Panc1 (cell line): ENCODE measurements around the gene BAIAP2. TPM values are rescaled to one million over a fixed set of nuclear protein-coding genes. Genes with fewer than 3 reads are reported as not detected.

Experiments
- ATAC-seq: fragments of 200-7000 bp; cut with Tn5 transposase; 2 replicates; pipeline ENCODE4 v1.9.1; 2020; ENCODE audit warnings: mild to moderate bottlenecking, moderate library complexity
- BruUV-seq: library from RNA; stranded (reverse); fragments of 400-500 nt; replicated peaks from 2 replicates; lab custom pipeline; 2021; lab: Mats Ljungman, UMichigan
- CTCF ChIA-PET: fragments of 300-600 bp; sonication (Branson Sonifier 250); formaldehyde crosslinking; loops from one replicate; lab custom pipeline; 2022; ENCODE audit warnings: antibody characterized with exemption; lab: Charles Lee
- POLR2A ChIA-PET: fragments of 300-600 bp; sonication (Branson Sonifier 250); formaldehyde crosslinking; loops from one replicate; lab custom pipeline; 2022; ENCODE audit warnings: antibody characterized with exemption; lab: Charles Lee
- DNase-seq: peaks from one replicate; pipeline ENCODE4 v3.0.0-alpha.2; 2010; ENCODE audit warnings: low read depth, low spot score
- H3K27ac ChIP-seq: 2 replicates; pipeline ENCODE4 v1.5.1; 2011; ENCODE audit warnings: mild to moderate bottlenecking, low read length, inconsistent platforms
- H3K27me3 ChIP-seq: fragments of 200-500 bp; sonication (Bioruptor generic); 2 replicates; pipeline ENCODE4 v1.6.0; 2014; ENCODE audit warnings: low read length, inconsistent platforms; ENCODE audit not compliant: control insufficient read depth, insufficient read depth
- H3K36me3 ChIP-seq: fragments of 200-500 bp; sonication (Bioruptor generic); 2 replicates; pipeline ENCODE4 v1.5.1; 2014; ENCODE audit warnings: inconsistent platforms, mild to moderate bottlenecking, low read length, moderate library complexity; ENCODE audit not compliant: control insufficient read depth, insufficient read depth
- H3K4me1 ChIP-seq: 2 replicates; pipeline ENCODE4 v1.5.1; 2011; ENCODE audit warnings: inconsistent platforms, mild to moderate bottlenecking, low read length, moderate library complexity; ENCODE audit not compliant: control insufficient read depth, insufficient read depth
- H3K4me3 ChIP-seq, 2 experiments: 2 replicates each; pipeline ENCODE4 v1.5.1; 2011 to 2012; ENCODE audit warnings: low read depth in 2 of 2, low read length in 2 of 2, mild to moderate bottlenecking in 2 of 2, inconsistent platforms in 1 of 2, moderate library complexity in 1 of 2
- H3K9me3 ChIP-seq: fragments of 200-500 bp; sonication (Bioruptor generic); 2 replicates; pipeline ENCODE4 v1.5.1; 2014; ENCODE audit warnings: low read depth, mild to moderate bottlenecking, inconsistent platforms, low read length, moderate library complexity; ENCODE audit not compliant: control insufficient read depth, insufficient read depth
- CTCF ChIP-seq: fragments of 450-650 bp; IDR thresholded peaks from 2 replicates; pipeline ENCODE4 v1.5.1; 2017; ENCODE audit warnings: mild to moderate bottlenecking
- POLR2AphosphoS5 ChIP-seq: IDR thresholded peaks from 2 replicates; pipeline ENCODE4 v1.6.1; 2012; ENCODE audit warnings: mild to moderate bottlenecking, low read depth, low read length, moderate library complexity
- REST ChIP-seq, 2 experiments: IDR thresholded peaks; 2 replicates each; pipeline ENCODE4 v1.6.1; 2011 to 2012; ENCODE audit warnings: low read depth in 2 of 2, control low read depth in 1 of 2, low read length in 1 of 2, mild to moderate bottlenecking in 1 of 2, moderate library complexity in 1 of 2; ENCODE audit not compliant: insufficient read depth in 1 of 2
- SIN3A ChIP-seq: IDR thresholded peaks from 2 replicates; pipeline ENCODE4 v1.6.1; 2012; ENCODE audit warnings: low read depth, mild to moderate bottlenecking, low read length, moderate library complexity, borderline replicate concordance; ENCODE audit not compliant: insufficient read depth
- TCF7L2 ChIP-seq: IDR thresholded peaks from 2 replicates; pipeline ENCODE4 v1.6.1; 2011; ENCODE audit warnings: mild to moderate bottlenecking, low read depth, low read length, inconsistent platforms
- in situ Hi-C: cut with HindIII; loops from 2 replicates; pipeline ENCODE4 v1.10.0; 2016; ENCODE audit warnings: low sequenced_read_pairs, low pct_unique_long_range_greater_than_20kb
- intact Hi-C: fragments of 100-400 bp; cut with micrococcal nuclease; formaldehyde crosslinking; loops from one replicate; pipeline ENCODE4 v1.10.0; 2022; ENCODE audit not compliant: unreplicated experiment
- total RNA-seq: library from RNA; stranded (reverse); gene quantifications from one replicate; pipeline ENCODE4 v1.2.1, GENCODE V29; 2021; ENCODE audit not compliant: unreplicated experiment

The BAIAP2 gene
- total RNA-seq, 1 experiment from 2014 or later: 125 TPM

GRCh38 chr17:81140695-81141094 lies 105.7 kb downstream of the BAIAP2 start:
- DNase-seq (no peak), ATAC-seq (no peak)
- no peak for TF ChIP-seq TCF7L2
- no peak for TF ChIP-seq SIN3A
- no peak for TF ChIP-seq REST (IDR thresholded peaks at IDR 0.05; ENCODE audit: insufficient read depth in 1 of 2, low read depth in 2 of 2, low read length in 1 of 2)
- no peak for TF ChIP-seq CTCF
- no peak for TF ChIP-seq POLR2AphosphoS5
- intact Hi-C loops: loop anchor here (5.0 kb wide), 2 partner anchors 42 to 62 kb away; no protein-coding TSS in a partner anchor
- in situ Hi-C loops: loop anchor here (5.0 kb wide), 1 partner anchor 67 kb away; no protein-coding TSS in a partner anchor
- ChIA-PET POLR2A (no interaction called here), CTCF (no interaction called here)
- no TSS peak for BruUV-seq
- H3K27me3 ChIP-seq: no peaks in the 10 kb centered on the region
- H3K4me3 ChIP-seq: no peak overlapping the region
- no peaks in the 10 kb centered on the region; the same call in 1 of the 2 replicates for H3K4me1 ChIP-seq
- H3K36me3 ChIP-seq: no peaks in the 10 kb centered on the region
- H3K9me3 ChIP-seq: no peaks in the 10 kb centered on the region
- H3K27ac ChIP-seq: no peak overlapping the region

GRCh38 chr17:81142301-81143199 lies 107.6 kb downstream of the BAIAP2 start:
- in situ Hi-C loops: loop anchor here (5.0 kb wide), 1 partner anchor 65 kb away; no protein-coding TSS in a partner anchor
- no peaks in the 10 kb centered on the region for H3K9me3 ChIP-seq

More at GRCh38 chr17:81142301-81143199, 107.6 kb downstream of the BAIAP2 start:
- H3K4me3 ChIP-seq: no peak overlapping the region
- no TSS peak for BruUV-seq
- no peaks in the 10 kb centered on the region for H3K36me3 ChIP-seq
- intact Hi-C loops: loop anchor here (2.0 to 5.0 kb wide), 3 partner anchors 40 to 98 kb away; no protein-coding TSS in a partner anchor
- CTCF ChIA-PET: interaction anchor here (0.5 to 1.4 kb wide), 10 partner anchors 10 to 342 kb away, joined by 3 to 10 read pairs (median 4); no protein-coding TSS in a partner anchor
- ATAC-seq (peak; percentile 99), DNase-seq (peak; percentile 27)
- no peak overlapping the region for H3K27ac ChIP-seq
- TF ChIP-seq CTCF (peak; percentile 90), TCF7L2 (no peak), POLR2AphosphoS5 (no peak), SIN3A (no peak), REST (IDR thresholded peaks at IDR 0.05; ENCODE audit: insufficient read depth in 1 of 2, low read depth in 2 of 2, low read length in 1 of 2) (no peak)
- no peaks in the 10 kb centered on the region; the same call in 1 of the 2 replicates for H3K4me1 ChIP-seq
- H3K27me3 ChIP-seq: no peaks in the 10 kb centered on the region
- POLR2A ChIA-PET: no interaction called here
